ENCODE measurements around the gene PRUNE2.

DNA sequence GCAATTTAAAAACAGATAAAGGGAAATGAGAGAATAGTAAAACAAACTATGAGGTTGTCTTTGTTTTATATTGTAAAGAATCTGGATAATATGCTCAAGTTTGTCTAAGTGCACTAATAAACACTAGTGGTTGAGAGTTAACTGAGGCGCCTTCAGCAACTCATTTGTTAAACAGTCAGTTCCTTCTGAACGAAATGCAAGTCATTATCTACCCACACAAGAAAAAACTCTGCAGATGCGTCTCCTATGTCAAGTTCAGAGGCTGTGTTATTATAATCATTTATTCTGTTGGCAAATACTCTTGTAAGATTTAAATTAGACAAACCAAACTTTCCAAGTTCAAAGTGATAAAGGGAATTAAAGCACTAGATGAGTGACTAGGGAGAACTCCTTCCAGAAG is 162.0 kb downstream of the PRUNE2 start:
- TF ChIP-seq, protein P1, sequence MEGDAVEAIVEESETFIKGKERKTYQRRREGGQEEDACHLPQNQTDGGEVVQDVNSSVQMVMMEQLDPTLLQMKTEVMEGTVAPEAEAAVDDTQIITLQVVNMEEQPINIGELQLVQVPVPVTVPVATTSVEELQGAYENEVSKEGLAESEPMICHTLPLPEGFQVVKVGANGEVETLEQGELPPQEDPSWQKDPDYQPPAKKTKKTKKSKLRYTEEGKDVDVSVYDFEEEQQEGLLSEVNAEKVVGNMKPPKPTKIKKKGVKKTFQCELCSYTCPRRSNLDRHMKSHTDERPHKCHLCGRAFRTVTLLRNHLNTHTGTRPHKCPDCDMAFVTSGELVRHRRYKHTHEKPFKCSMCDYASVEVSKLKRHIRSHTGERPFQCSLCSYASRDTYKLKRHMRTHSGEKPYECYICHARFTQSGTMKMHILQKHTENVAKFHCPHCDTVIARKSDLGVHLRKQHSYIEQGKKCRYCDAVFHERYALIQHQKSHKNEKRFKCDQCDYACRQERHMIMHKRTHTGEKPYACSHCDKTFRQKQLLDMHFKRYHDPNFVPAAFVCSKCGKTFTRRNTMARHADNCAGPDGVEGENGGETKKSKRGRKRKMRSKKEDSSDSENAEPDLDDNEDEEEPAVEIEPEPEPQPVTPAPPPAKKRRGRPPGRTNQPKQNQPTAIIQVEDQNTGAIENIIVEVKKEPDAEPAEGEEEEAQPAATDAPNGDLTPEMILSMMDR (IDR thresholded peaks at IDR 0.05) = no peak
- no peak for TF ChIP-seq POLR2A (IDR thresholded peaks at IDR 0.05)
- TF ChIP-seq EP300 (IDR thresholded peaks at IDR 0.05) = no peak
